ENCODE results near the gene CDKN1C.

Gene CDKN1C

DNA sequence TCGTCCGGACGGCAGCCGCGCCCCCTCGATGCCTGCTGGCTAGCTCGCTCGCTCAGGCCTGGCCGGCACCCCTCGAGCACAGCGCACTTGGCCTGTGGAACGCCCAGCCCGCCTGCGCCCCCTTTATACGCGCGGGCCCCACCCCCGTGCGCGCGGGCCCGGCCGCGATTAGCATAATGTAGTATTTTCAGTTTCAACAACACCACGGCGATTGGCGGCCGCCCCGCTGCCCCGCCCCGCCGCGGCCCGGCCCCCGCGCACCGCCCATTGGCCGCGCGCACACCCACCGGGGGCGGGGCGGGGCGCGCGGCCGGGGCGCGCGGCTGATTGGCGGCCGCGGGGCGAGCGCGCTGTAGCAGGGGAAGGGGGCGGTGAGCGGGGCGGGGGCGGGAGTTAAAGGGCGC, at the start of gene CDKN1C:
TSS of gene CDKN1C (minus strand) at position 98 of the 404 bp plus-strand sequence. CDS start 319 bp downstream, outside the sequence.
- DNase-seq (ENCODE audit: low read depth), result peak; percentile 76
- peak within 1 kb of the TSS; percentile 62 for H3K4me3 ChIP-seq (ENCODE audit: low read depth, low read length)
- TF ChIP-seq CTCF (IDR thresholded peaks at IDR 0.05; ENCODE audit: insufficient read depth, low read depth, low read length, missing control alignments), result no peak

DNA sequence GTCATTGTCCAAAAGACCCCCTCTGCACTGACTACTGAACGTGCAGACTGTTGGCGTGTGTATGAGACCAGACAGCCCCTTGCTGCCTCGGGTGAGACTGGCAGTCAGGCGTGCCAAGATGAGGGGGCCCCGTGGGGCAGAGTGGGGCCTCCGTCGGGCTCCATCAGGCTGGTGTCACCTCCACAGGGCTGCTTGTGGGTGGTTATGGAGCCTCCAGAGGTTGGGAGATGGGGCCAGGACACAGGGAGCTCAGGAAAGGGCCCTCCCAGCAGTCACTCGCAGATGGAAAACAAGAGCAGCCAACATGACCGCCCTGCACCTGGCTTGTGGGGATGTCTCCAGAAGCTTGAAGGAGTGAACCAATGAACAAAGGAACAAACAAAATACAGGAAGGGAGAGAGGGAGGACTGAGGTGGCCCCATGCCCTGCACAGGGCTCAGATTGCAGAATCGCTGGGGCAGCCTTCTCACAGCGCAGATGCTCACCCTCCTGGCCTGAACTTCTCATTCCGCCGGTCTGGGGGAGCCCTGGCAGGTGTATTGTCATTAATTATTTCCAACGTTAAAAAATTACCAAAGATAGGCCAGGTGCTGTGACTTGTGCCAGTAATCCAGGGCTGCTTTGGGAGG, 49.1 kb upstream of the CDKN1C start:
- H3K4me3 ChIP-seq (ENCODE audit: low read depth, low read length), result no peak overlapping the region
- DNase-seq (ENCODE audit: low read depth), result no peak
- no peak for TF ChIP-seq CTCF (IDR thresholded peaks at IDR 0.05; ENCODE audit: insufficient read depth, low read depth, low read length, missing control alignments)

DNA sequence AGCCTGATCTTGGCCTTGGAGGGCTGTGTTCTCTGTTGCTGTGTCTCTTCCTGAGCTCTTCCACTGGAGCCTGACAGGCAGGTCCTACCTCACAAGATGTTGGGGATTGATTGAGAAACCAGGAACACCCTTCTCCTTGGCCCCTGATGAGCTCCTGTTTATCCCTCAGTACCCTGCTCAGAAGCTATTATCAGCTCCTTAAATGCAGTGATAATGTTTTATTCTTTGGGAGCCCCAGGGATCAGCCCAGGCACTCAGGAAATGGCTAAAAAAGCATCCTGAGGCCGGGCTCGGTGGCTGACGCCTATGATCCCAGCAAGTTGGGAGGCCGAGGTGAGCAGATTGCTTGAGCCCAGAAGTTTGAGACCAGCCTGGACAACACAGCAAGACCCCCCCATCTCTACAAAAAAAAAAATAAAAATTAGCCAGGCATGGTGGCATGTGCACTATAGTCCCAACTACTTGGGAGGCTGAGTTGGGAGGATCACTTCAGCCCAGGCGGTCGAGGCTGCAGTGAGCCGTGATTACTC, 48.5 kb upstream of the CDKN1C start:
- DNase-seq (ENCODE audit: low read depth), result no peak
- H3K4me3 ChIP-seq (ENCODE audit: low read depth, low read length), result no peak overlapping the region
- TF ChIP-seq CTCF (IDR thresholded peaks at IDR 0.05; ENCODE audit: insufficient read depth, low read depth, low read length, missing control alignments), result no peak

- no peak for TF ChIP-seq CTCF (IDR thresholded peaks at IDR 0.05; ENCODE audit: insufficient read depth, low read depth, low read length, missing control alignments)
- no peak overlapping the region for H3K4me3 ChIP-seq (ENCODE audit: low read depth, low read length)
- peak; percentile 58 for DNase-seq (ENCODE audit: low read depth)
These were observed 47.9 kb upstream of the CDKN1C start for GRCh38 chr11:2933375-2934020.

- DNase-seq (ENCODE audit: low read depth), result no peak
- TF ChIP-seq CTCF (IDR thresholded peaks at IDR 0.05; ENCODE audit: insufficient read depth, low read depth, low read length, missing control alignments), result no peak
These were observed 47.3 kb upstream of the CDKN1C start for GRCh38 chr11:2932850-2933251.

GRCh38 chr11:2931771-2932738, 46.5 kb upstream of the CDKN1C start:
- no peak for DNase-seq (ENCODE audit: low read depth)
- H3K4me3 ChIP-seq (ENCODE audit: low read depth, low read length), result no peak overlapping the region

More at GRCh38 chr11:2932850-2933251, 47.3 kb upstream of the CDKN1C start:
- no peak overlapping the region for H3K4me3 ChIP-seq (ENCODE audit: low read depth, low read length)

More at GRCh38 chr11:2931771-2932738, 46.5 kb upstream of the CDKN1C start:
- TF ChIP-seq CTCF (IDR thresholded peaks at IDR 0.05; ENCODE audit: insufficient read depth, low read depth, low read length, missing control alignments), result no peak
